Measurements from ENCODE around the gene CD81.

GRCh38 chr11:2342981-2343380 lies 34.1 kb upstream of the CD81 start:
- TF ChIP-seq CTCF (conservative IDR thresholded peaks at IDR 0.05; ENCODE audit: low read depth in 2 of 2) (no peak), EZH2phosphoT487 (IDR thresholded peaks at IDR 0.05; ENCODE audit: unreplicated experiment) (no peak), EZH2 (IDR thresholded peaks at IDR 0.05; ENCODE audit: low read depth, unreplicated experiment) (no peak), POLR2AphosphoS5 (IDR thresholded peaks at IDR 0.05; ENCODE audit: low read depth) (no peak), JUNB (IDR thresholded peaks at IDR 0.05; ENCODE audit: unreplicated experiment) (no peak), REST (IDR thresholded peaks at IDR 0.05; ENCODE audit: unreplicated experiment) (no peak)
